Endothelial cell of umbilical vein (primary cell): ENCODE data around the gene SAV1. TPM values are rescaled to one million over a fixed set of nuclear protein-coding genes. Genes with fewer than 3 reads are reported as not detected.
A peak's percentile ranks its signal among the peaks of the same experiment; 100 is the strongest.

Source experiments
- BruUV-seq: library from RNA; stranded (reverse); fragments of 400-500 nt; replicated peaks from 2 replicates; lab custom pipeline; 2021; lab: Mats Ljungman, UMichigan
- CTCF ChIA-PET: fragments of 300-600, 350-600 bp; sonication (Branson Sonifier 250); formaldehyde crosslinking; loops from one replicate; lab custom pipeline; 2021; ENCODE audit warnings: antibody characterized with exemption, inconsistent platforms; lab: Charles Lee
- POLR2A ChIA-PET: fragments of 300-600, 350-600 bp; sonication (Branson Sonifier 250); formaldehyde crosslinking; loops from one replicate; lab custom pipeline; 2021; ENCODE audit warnings: antibody characterized with exemption, inconsistent platforms; lab: Charles Lee
- DNase-seq: peaks from one replicate; pipeline ENCODE4 v3.0.0-alpha.2; 2011; ENCODE audit warnings: low read depth, low spot score
- FAIRE-seq: peaks from 2 replicates; lab custom pipeline; 2011; peaks lifted over from hg19 to GRCh38; lab: Jason Lieb, UNC
- H2AFZ ChIP-seq: 2 replicates; pipeline ENCODE4 v1.6.0; 2012; ENCODE audit warnings: low read depth, low read length, control low read depth, inconsistent platforms
- H3K27ac ChIP-seq: 2 replicates; pipeline ENCODE4 v1.5.1; 2011; ENCODE audit warnings: low read depth, mild to moderate bottlenecking, control low read depth, low read length, moderate library complexity; ENCODE audit not compliant: insufficient read depth
- H3K27me3 ChIP-seq, 2 experiments: 2 replicates each; pipeline versions ENCODE4 v1.6.0 to v1.6.1; 2011; ENCODE audit warnings: low read length in 2 of 2, mixed read lengths in 1 of 2; ENCODE audit not compliant: control insufficient read depth in 2 of 2, insufficient read depth in 2 of 2
- H3K36me3 ChIP-seq, 2 experiments: 2 replicates in 1 of 2; 3 replicates in 1 of 2; pipeline ENCODE4 v1.5.1; 2011; ENCODE audit warnings: low read length in 2 of 2, mild to moderate bottlenecking in 1 of 2, moderate library complexity in 1 of 2; ENCODE audit not compliant: control insufficient read depth in 2 of 2, insufficient read depth in 2 of 2; ENCODE audit errors: extremely low read depth in 1 of 2
- H3K4me1 ChIP-seq: 3 replicates; pipeline ENCODE4 v1.5.1; 2011; ENCODE audit warnings: mild to moderate bottlenecking, low read length; ENCODE audit not compliant: control insufficient read depth, insufficient read depth; ENCODE audit errors: extremely low read depth
- H3K4me2 ChIP-seq: 2 replicates; pipeline ENCODE4 v1.6.1; 2011; ENCODE audit warnings: low read length, control low read depth, mixed read lengths; ENCODE audit not compliant: insufficient read depth
- H3K4me3 ChIP-seq, 3 experiments: fragments of 200-600 bp in 1 of 3; sonication (generic), shearing (Covaris generic) in 1 of 3; replicated peaks in 1 of 3; 2 replicates each; pipeline ENCODE4 v1.5.1; 2011 to 2016; ENCODE audit warnings: control low read depth in 3 of 3, low read length in 3 of 3, mild to moderate bottlenecking in 2 of 3, inconsistent platforms in 1 of 3, low read depth in 1 of 3, moderate library complexity in 1 of 3; ENCODE audit not compliant: insufficient read depth in 1 of 3
- H3K79me2 ChIP-seq: 2 replicates; pipeline ENCODE4 v1.6.0; 2012; ENCODE audit warnings: low read length, inconsistent platforms; ENCODE audit not compliant: control insufficient read depth, insufficient read depth
- H3K9ac ChIP-seq: replicated peaks from 2 replicates; pipeline ENCODE3; 2011; ENCODE audit warnings: low read length, control low read depth; ENCODE audit not compliant: insufficient read depth; ENCODE audit errors: extremely low read depth
- H3K9me1 ChIP-seq: replicated peaks from 3 replicates; pipeline ENCODE4 v1.6.0; 2011; ENCODE audit warnings: mild to moderate bottlenecking, low read length; ENCODE audit not compliant: control insufficient read depth, insufficient read depth; ENCODE audit errors: extremely low read depth
- H3K9me3 ChIP-seq: replicated peaks from 2 replicates; pipeline ENCODE4 v1.5.1; 2012; ENCODE audit warnings: low read length, inconsistent platforms; ENCODE audit not compliant: control insufficient read depth, insufficient read depth
- H4K20me1 ChIP-seq: replicated peaks from 2 replicates; pipeline ENCODE3; 2011; ENCODE audit warnings: mild to moderate bottlenecking, low read length; ENCODE audit not compliant: control insufficient read depth, insufficient read depth; ENCODE audit errors: extremely low read depth
- EZH2 ChIP-seq: IDR thresholded peaks from 2 replicates; pipeline ENCODE4 v1.6.1; 2012; ENCODE audit warnings: borderline replicate concordance, low read depth, mild to moderate bottlenecking, moderate library complexity, low read length, inconsistent platforms; ENCODE audit not compliant: severe bottlenecking
- FOS ChIP-seq: IDR thresholded peaks from 2 replicates; pipeline ENCODE4 v1.6.1; 2011; ENCODE audit warnings: mild to moderate bottlenecking, low read length, moderate library complexity, borderline replicate concordance; ENCODE audit not compliant: insufficient read depth
- GATA2 ChIP-seq: IDR thresholded peaks from 2 replicates; pipeline ENCODE4 v1.7.0; 2011; ENCODE audit warnings: low read depth, mild to moderate bottlenecking, moderate library complexity, mixed read lengths, low read length; ENCODE audit not compliant: insufficient read length, insufficient read depth
- JUN ChIP-seq: IDR thresholded peaks from 2 replicates; pipeline ENCODE4 v1.6.1; 2011; ENCODE audit warnings: borderline replicate concordance, low read depth; ENCODE audit not compliant: insufficient read length, insufficient read depth
- dilution Hi-C: fragments of 300-500 bp; cut with MboI; formaldehyde crosslinking; loops from one replicate; pipeline ENCODE4 v1.15.0; 2019; ENCODE audit warnings: low sequenced_read_pairs; ENCODE audit not compliant: extremely low pct_ligation_motif_present
- intact Hi-C: fragments of 100-400 bp; cut with micrococcal nuclease; formaldehyde crosslinking; loops from one replicate; pipeline ENCODE4 v1.10.0; 2022
- polyA plus RNA-seq, 4 experiments: library from polyadenylated mRNA; depleted of rRNA in 3 of 4; stranded (reverse) in 3 of 4; unstranded in 1 of 4; fragments of >200 nt; gene quantifications; 2 replicates each; pipeline versions ENCODE4 v1.2.1 to v1.2.3, GENCODE V29; 2011 to 2012; ENCODE audit warnings: missing spikeins in 1 of 4
- total RNA-seq: library from RNA; stranded (reverse); gene quantifications from 2 replicates; pipeline ENCODE4 v1.2.3, GENCODE V29; 2021
- TF ChIP-seq, protein P1 (sequence below): IDR thresholded peaks from 2 replicates; pipeline ENCODE4 v1.6.1; 2011; ENCODE audit not compliant: insufficient read depth, insufficient read length
- TF ChIP-seq, protein P2 (sequence below), 2 donors: IDR thresholded peaks; 1 replicate in 1 of 2; 2 replicates in 1 of 2; pipeline ENCODE4 v1.5.1; 2011; ENCODE audit warnings: low read length in 2 of 2, mild to moderate bottlenecking in 2 of 2, moderate library complexity in 2 of 2, control low read depth in 1 of 2, inconsistent platforms in 1 of 2, low read depth in 1 of 2; ENCODE audit not compliant: insufficient read depth in 1 of 2; ENCODE audit errors: extremely low read depth in 1 of 2

Gene SAV1
- total and polyA plus RNA-seq, 2 donors (not counting 3 experiments of a cell fraction or from before 2014, with no cell fraction given): 7.1 to 31.0 TPM

DNA sequence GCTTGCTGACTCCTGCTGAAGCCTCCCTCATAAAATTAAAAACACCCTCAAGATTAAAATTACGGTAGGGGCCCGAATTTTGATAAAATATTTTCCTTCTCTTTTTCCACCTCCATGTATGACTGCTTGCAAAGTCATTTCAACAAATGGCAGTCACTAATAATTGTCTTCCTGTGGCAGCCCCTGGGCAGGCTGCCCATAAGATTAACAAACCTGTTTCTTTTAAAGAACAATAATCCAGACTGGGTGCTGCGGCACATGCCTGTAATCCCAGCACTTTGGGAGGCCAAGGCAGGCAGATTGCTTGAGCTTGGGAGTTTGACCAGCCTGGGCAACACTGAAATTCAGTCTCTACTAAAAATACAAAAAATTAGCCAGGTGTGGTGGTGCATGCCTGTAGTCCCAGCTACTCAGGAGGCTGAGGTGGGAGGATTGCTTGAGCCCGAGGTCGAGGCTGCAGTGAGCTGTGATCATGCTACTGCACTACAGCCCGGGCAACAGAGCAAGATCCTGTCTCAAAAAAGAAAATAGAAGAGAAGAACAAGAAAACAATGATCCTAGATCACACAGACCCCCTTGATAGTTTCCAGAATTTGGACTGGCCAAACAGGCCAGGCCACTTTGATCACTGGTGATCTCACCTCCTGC is 8.7 kb downstream of the SAV1 start:
- H3K4me2 ChIP-seq: peak overlapping the region; percentile 90
- no peaks in the 10 kb centered on the region for H3K9me3 ChIP-seq
- CTCF ChIA-PET: interaction anchor here (0.6 to 2.3 kb wide), 5 partner anchors 18 to 109 kb away, joined by 3 to 15 read pairs (median 3); no protein-coding TSS in a partner anchor
- TF ChIP-seq JUN: no peak
- TF ChIP-seq, protein P1, sequence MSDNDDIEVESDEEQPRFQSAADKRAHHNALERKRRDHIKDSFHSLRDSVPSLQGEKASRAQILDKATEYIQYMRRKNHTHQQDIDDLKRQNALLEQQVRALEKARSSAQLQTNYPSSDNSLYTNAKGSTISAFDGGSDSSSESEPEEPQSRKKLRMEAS: no peak
- TF ChIP-seq, protein P2, sequence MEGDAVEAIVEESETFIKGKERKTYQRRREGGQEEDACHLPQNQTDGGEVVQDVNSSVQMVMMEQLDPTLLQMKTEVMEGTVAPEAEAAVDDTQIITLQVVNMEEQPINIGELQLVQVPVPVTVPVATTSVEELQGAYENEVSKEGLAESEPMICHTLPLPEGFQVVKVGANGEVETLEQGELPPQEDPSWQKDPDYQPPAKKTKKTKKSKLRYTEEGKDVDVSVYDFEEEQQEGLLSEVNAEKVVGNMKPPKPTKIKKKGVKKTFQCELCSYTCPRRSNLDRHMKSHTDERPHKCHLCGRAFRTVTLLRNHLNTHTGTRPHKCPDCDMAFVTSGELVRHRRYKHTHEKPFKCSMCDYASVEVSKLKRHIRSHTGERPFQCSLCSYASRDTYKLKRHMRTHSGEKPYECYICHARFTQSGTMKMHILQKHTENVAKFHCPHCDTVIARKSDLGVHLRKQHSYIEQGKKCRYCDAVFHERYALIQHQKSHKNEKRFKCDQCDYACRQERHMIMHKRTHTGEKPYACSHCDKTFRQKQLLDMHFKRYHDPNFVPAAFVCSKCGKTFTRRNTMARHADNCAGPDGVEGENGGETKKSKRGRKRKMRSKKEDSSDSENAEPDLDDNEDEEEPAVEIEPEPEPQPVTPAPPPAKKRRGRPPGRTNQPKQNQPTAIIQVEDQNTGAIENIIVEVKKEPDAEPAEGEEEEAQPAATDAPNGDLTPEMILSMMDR (IDR thresholded peaks at IDR 0.05; ENCODE audit: extremely low read depth in 1 of 2, insufficient read depth in 1 of 2, low read depth in 1 of 2, low read length in 2 of 2): no peak
- TF ChIP-seq GATA2: peak; percentile 39
- no peak for TF ChIP-seq FOS
- TF ChIP-seq EZH2: no peak
- no TSS peak for BruUV-seq
- no peak overlapping the region for H3K4me3 ChIP-seq
- peak overlapping the region; percentile 22 for H3K27ac ChIP-seq
- H2AFZ ChIP-seq: no peak overlapping the region
- H3K36me3 ChIP-seq: no peaks in the 10 kb centered on the region
- H3K9me1 ChIP-seq: no peaks in the 10 kb centered on the region
- FAIRE-seq: peak; percentile 4
- H3K79me2 ChIP-seq: peaks cover 30% of the 10 kb centered on the region
- no peaks in the 10 kb centered on the region for H3K27me3 ChIP-seq
- H3K9ac ChIP-seq: no peak overlapping the region
- dilution Hi-C loops: no loop called here
- POLR2A ChIA-PET: interaction anchor here (1.7 kb wide), 1 partner anchor 9 kb away, joined by 6 read pairs; the partner anchor contains the start of gene SAV1
- peak; percentile 52 for DNase-seq
- no peaks in the 10 kb centered on the region for H4K20me1 ChIP-seq
- intact Hi-C loops: no loop called here
- H3K4me1 ChIP-seq: peaks cover 26% of the 10 kb centered on the region
